ENCODE data around the gene VAPB. TPM values are rescaled to one million over a fixed set of nuclear protein-coding genes. Genes with fewer than 3 reads are reported as not detected.

The VAPB gene
- total and polyA plus RNA-seq, 10 of the 15 experiments (the other 5 are each of a cell fraction or from before 2014, with no cell fraction given): 3.2 to 28.6 (median 20.5) TPM

DNA sequence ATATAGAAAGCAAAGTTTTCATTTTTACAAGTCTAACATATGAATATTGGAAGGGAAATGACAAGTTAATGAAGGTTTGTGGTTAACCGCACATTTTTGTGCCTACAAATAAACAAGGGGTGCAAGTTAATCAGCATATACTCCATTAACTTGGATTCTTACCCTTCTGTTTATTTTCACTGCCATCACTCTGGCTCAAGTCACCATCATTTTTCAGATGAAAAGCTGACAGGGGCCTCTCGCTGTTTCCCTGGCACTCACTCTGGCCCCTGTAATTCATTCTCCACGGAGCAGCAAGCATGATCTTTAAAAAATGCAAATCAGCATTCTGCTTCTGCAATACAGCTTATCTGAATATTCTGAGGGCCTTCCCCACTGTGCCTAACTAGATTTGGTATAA lies 96.4 kb downstream of the VAPB start:
- 43% methylated on average over 3 of the region's 3 CpGs for WGBS (ENCODE audit: insufficient coverage, insufficient replicate concordance, low lambda C conversion rate, missing lambda C conversion rate)
- ChIA-PET RAD21 (ENCODE audit: unreplicated experiment) (no interaction called here), CTCF (no interaction called here), SMC1A (ENCODE audit: uncharacterized antibody, unreplicated experiment) (no interaction called here), POLR2A (no interaction called here)
- peaks cover 7% of the 10 kb centered on the region for H3K9me3 ChIP-seq (replicated peaks; ENCODE audit: control insufficient read depth, insufficient read depth, low read length)
- H3K9ac ChIP-seq (ENCODE audit: control insufficient read depth, insufficient read depth, low read length): no peak overlapping the region
- no peak for TF ChIP-seq MTA3 (IDR thresholded peaks at IDR 0.05; ENCODE audit: borderline replicate concordance, low read length)
- no peak for TF ChIP-seq SP1 (IDR thresholded peaks at IDR 0.05; ENCODE audit: low read depth, low read length)
- TF ChIP-seq HCFC1 (IDR thresholded peaks at IDR 0.05; ENCODE audit: low read length): no peak
- no peak for TF ChIP-seq ZNF207 (IDR thresholded peaks at IDR 0.05; ENCODE audit: borderline replicate concordance)
- TF ChIP-seq, protein P1, sequence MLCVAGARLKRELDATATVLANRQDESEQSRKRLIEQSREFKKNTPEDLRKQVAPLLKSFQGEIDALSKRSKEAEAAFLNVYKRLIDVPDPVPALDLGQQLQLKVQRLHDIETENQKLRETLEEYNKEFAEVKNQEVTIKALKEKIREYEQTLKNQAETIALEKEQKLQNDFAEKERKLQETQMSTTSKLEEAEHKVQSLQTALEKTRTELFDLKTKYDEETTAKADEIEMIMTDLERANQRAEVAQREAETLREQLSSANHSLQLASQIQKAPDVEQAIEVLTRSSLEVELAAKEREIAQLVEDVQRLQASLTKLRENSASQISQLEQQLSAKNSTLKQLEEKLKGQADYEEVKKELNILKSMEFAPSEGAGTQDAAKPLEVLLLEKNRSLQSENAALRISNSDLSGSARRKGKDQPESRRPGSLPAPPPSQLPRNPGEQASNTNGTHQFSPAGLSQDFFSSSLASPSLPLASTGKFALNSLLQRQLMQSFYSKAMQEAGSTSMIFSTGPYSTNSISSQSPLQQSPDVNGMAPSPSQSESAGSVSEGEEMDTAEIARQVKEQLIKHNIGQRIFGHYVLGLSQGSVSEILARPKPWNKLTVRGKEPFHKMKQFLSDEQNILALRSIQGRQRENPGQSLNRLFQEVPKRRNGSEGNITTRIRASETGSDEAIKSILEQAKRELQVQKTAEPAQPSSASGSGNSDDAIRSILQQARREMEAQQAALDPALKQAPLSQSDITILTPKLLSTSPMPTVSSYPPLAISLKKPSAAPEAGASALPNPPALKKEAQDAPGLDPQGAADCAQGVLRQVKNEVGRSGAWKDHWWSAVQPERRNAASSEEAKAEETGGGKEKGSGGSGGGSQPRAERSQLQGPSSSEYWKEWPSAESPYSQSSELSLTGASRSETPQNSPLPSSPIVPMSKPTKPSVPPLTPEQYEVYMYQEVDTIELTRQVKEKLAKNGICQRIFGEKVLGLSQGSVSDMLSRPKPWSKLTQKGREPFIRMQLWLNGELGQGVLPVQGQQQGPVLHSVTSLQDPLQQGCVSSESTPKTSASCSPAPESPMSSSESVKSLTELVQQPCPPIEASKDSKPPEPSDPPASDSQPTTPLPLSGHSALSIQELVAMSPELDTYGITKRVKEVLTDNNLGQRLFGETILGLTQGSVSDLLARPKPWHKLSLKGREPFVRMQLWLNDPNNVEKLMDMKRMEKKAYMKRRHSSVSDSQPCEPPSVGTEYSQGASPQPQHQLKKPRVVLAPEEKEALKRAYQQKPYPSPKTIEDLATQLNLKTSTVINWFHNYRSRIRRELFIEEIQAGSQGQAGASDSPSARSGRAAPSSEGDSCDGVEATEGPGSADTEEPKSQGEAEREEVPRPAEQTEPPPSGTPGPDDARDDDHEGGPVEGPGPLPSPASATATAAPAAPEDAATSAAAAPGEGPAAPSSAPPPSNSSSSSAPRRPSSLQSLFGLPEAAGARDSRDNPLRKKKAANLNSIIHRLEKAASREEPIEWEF (IDR thresholded peaks at IDR 0.05; ENCODE audit: insufficient replicate concordance, low read depth, low read length): no peak
- TF ChIP-seq RCOR1 (conservative IDR thresholded peaks at IDR 0.05; ENCODE audit: low read depth, low read length): no peak
- no peak for TF ChIP-seq MEF2A (IDR thresholded peaks at IDR 0.05; ENCODE audit: insufficient read depth, low read depth, low read length)
- TF ChIP-seq HSF1 (IDR thresholded peaks at IDR 0.05; ENCODE audit: low read depth, low read length): no peak
- no peaks in the 10 kb centered on the region for H3K36me3 ChIP-seq (ENCODE audit: control insufficient read depth in 2 of 2, insufficient read depth in 2 of 2, low read length in 1 of 2)
- H3K4me2 ChIP-seq (ENCODE audit: control insufficient read depth, insufficient read depth): no peak overlapping the region
- no peak overlapping the region for H3K4me3 ChIP-seq
- H3K79me2 ChIP-seq (ENCODE audit: control insufficient read depth, insufficient read depth, low read length): no peaks in the 10 kb centered on the region
- H3K4me1 ChIP-seq (ENCODE audit: control insufficient read depth, insufficient read depth, low read length): no peaks in the 10 kb centered on the region
- H2AFZ ChIP-seq (ENCODE audit: control insufficient read depth, low read depth, low read length): no peak overlapping the region
- H4K20me1 ChIP-seq (ENCODE audit: control insufficient read depth, insufficient read depth): no peaks in the 10 kb centered on the region
- no TSS peak for BruUV-seq (replicated peaks)
- no peak for FAIRE-seq
- in situ Hi-C loops (cut with MboI) (no loop called here), intact Hi-C loops (cut with micrococcal nuclease; ENCODE audit: unreplicated experiment) (no loop called here)
- no peak for ATAC-seq
- no peak for DNase-seq (ENCODE audit: low read depth, low spot score)
- H3K27ac ChIP-seq (ENCODE audit: control insufficient read depth, insufficient read depth): no peak overlapping the region
- H3K27me3 ChIP-seq (replicated peaks in 1 of 2; ENCODE audit: control insufficient read depth in 2 of 2, insufficient read depth in 2 of 2, low read length in 1 of 2): no peaks in the 10 kb centered on the region
